Endodermal cell (in vitro differentiated cells): ENCODE results near the gene CD46. TPM values are rescaled to one million over a fixed set of nuclear protein-coding genes. Genes with fewer than 3 reads are reported as not detected.

Source experiments
- DNase-seq: peaks from one replicate; pipeline ENCODE4 v3.0.0-alpha.2; 2017
- H3K27ac ChIP-seq: 2 replicates; pipeline ENCODE4 v1.5.1; 2013; ENCODE audit warnings: mild to moderate bottlenecking, low read depth, low read length, moderate library complexity
- H3K27me3 ChIP-seq: 2 replicates; pipeline ENCODE4 v1.6.1; 2013; ENCODE audit warnings: mild to moderate bottlenecking, low read length, moderate library complexity; ENCODE audit not compliant: insufficient read depth, control insufficient read depth, poor library complexity, severe bottlenecking
- H3K36me3 ChIP-seq: 2 replicates; pipeline ENCODE4 v1.7.0; 2013; ENCODE audit warnings: mild to moderate bottlenecking, low read length, moderate library complexity; ENCODE audit not compliant: control insufficient read depth, insufficient read depth
- H3K4me1 ChIP-seq: one replicate; pipeline ENCODE4 v1.7.0; 2013; ENCODE audit warnings: low read length; ENCODE audit not compliant: control insufficient read depth, insufficient read depth
- H3K4me3 ChIP-seq: 2 replicates; pipeline ENCODE4 v1.5.1; 2013; ENCODE audit warnings: mild to moderate bottlenecking, low read length, moderate library complexity
- H3K9ac ChIP-seq: 2 replicates; pipeline ENCODE4 v1.6.1; 2013; ENCODE audit warnings: mild to moderate bottlenecking, low read length, moderate library complexity; ENCODE audit not compliant: poor library complexity, severe bottlenecking; ENCODE audit errors: extremely low read depth
- H3K9me3 ChIP-seq: 2 replicates; pipeline ENCODE4 v1.6.1; 2013; ENCODE audit warnings: mild to moderate bottlenecking, low read length, moderate library complexity; ENCODE audit not compliant: control insufficient read depth
- H3K27ac Mint-ChIP-seq: 2 replicates; pipeline ENCODE4 v1.8.0; 2020; ENCODE audit warnings: mixed read lengths
- H3K27me3 Mint-ChIP-seq: 2 replicates; pipeline ENCODE4 v1.8.0; 2021; ENCODE audit warnings: mild to moderate bottlenecking, mixed read lengths; ENCODE audit not compliant: insufficient read depth
- H3K36me3 Mint-ChIP-seq: 2 replicates; pipeline ENCODE4 v1.8.0; 2020; ENCODE audit warnings: low read depth, mixed read lengths
- H3K4me1 Mint-ChIP-seq: 2 replicates; pipeline ENCODE4 v1.8.0; 2020; ENCODE audit warnings: mixed read lengths
- H3K4me3 Mint-ChIP-seq: 2 replicates; pipeline ENCODE4 v1.8.0; 2020; ENCODE audit warnings: mild to moderate bottlenecking, moderate library complexity, mixed read lengths
- H3K9me3 Mint-ChIP-seq: 2 replicates; pipeline ENCODE4 v1.8.0; 2020; ENCODE audit warnings: mild to moderate bottlenecking, mixed read lengths
- CTCF ChIP-seq: fragments of 200-600 bp; sonication (generic); conservative IDR thresholded peaks from 2 replicates; pipeline ENCODE4 v1.5.0; 2021; ENCODE audit warnings: antibody characterized with exemption, mild to moderate bottlenecking
- WGBS, 2 experiments: methylation state at CpG; one replicate each; pipeline versions ENCODE4 v1.1.5 to v1.1.7; 2013; ENCODE audit warnings: missing lambda C conversion rate in 2 of 2, mixed read lengths in 1 of 2; ENCODE audit not compliant: insufficient coverage in 1 of 2, insufficient read length in 1 of 2; 5-methylcytosine and 5-hydroxymethylcytosine counted together
- total RNA-seq, 2 donors: library from RNA; stranded (reverse); fragmentation: NEBNext Ultra II Directional in 1 of 2; extraction: Animal tissue kit (Norgen Biotek cat#: 25700) in 1 of 2; gene quantifications; 2 replicates in 1 of 2; 3 replicates in 1 of 2; pipeline ENCODE4 v1.2.1, GENCODE V29; 2021

CD46 gene
- total RNA-seq, 2 donors from 2014 or later = 132 to 135 TPM

GRCh38 chr1:207806531-207807325, 54.9 kb downstream of the CD46 start:
- Histone ChIP-seq H3K27ac (no peak overlapping the region), H3K9me3 (no peaks in the 10 kb centered on the region), H3K9ac (no peak overlapping the region), H3K4me3 (no peak overlapping the region), H3K4me1 (no peaks in the 10 kb centered on the region), H3K36me3 (no peaks in the 10 kb centered on the region), H3K27me3 (no peaks in the 10 kb centered on the region)
- no peak for TF ChIP-seq CTCF
- H3K4me1 Mint-ChIP-seq = peaks cover 5% of the 10 kb centered on the region
- H3K36me3 Mint-ChIP-seq = peaks cover 2% of the 10 kb centered on the region
- H3K27me3 Mint-ChIP-seq = peaks cover 8% of the 10 kb centered on the region
- peak; percentile 22 for DNase-seq
- no peak overlapping the region for H3K4me3 Mint-ChIP-seq
- 82 to 88% methylated on average over 6 to 11 of the region's 11 CpGs for WGBS, 2 experiments
- H3K9me3 Mint-ChIP-seq = no peaks in the 10 kb centered on the region
- no peak overlapping the region for H3K27ac Mint-ChIP-seq

DNA sequence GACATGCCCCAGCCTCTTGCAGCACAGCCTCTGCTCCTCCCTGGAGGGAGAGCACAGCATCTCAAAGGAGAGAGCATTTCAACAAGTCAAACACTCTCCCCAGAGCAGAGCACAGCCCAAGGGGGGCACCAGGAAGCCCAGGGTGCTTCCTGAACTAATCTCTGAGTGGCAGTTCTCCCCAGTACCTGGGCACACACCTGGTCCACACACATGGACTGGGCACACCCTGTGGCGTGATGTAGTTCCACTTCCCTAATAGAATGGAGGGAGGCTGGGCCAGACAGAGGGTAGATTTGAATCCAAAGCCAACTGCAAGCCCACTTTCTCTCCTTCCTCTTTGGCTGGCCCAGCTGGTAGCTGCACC, 55.5 kb downstream of the CD46 start:
- H3K4me1 Mint-ChIP-seq = peaks cover 7% of the 10 kb centered on the region
- peaks cover 5% of the 10 kb centered on the region for H3K27me3 Mint-ChIP-seq
- 93% methylated on average over 1 of the region's 1 CpG; no CpG with 5 or more reads in 1 of the 2 experiments for WGBS, 2 experiments
- H3K27me3 ChIP-seq = no peaks in the 10 kb centered on the region
- no peak overlapping the region for H3K4me3 Mint-ChIP-seq
- no peaks in the 10 kb centered on the region for H3K36me3 ChIP-seq
- H3K27ac ChIP-seq = no peak overlapping the region
- H3K4me3 ChIP-seq = no peak overlapping the region
- H3K9me3 ChIP-seq = no peaks in the 10 kb centered on the region
- no peaks in the 10 kb centered on the region for H3K4me1 ChIP-seq
- H3K9ac ChIP-seq = no peak overlapping the region
- TF ChIP-seq CTCF = no peak
- no peak for DNase-seq
- H3K27ac Mint-ChIP-seq = no peak overlapping the region
- no peaks in the 10 kb centered on the region for H3K36me3 Mint-ChIP-seq
- H3K9me3 Mint-ChIP-seq = no peaks in the 10 kb centered on the region

DNA sequence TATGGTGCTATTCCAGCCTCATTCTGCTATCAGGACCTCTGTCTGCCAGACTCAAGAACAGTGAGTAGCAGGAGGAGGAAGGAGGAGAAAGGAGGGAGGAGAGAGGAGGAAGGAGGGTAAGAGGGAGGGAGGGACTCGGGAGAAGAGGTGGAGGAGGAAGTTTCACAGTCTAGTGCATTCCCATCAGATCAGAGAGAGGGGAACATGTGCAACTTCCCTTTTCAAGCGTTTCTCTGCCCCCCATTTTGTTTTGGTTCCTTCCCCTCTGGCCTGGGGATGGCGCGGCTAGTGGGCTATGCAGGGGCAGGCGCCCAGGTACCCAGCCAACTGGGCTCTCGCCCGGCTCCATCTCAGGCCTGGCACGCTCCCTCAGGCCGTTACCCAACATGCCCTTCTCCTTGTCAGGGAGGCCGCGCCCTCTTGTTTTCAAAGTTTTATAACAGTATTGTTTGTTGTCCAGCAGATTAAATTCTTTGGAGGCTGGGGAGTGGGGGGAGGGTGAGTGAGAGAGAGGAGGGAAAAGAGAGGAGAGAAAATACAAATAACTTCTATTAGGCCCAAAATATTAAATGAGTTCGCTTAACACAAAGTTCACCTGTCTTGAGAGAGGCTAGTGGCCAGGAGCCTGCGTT, 56.0 kb downstream of the CD46 start:
- DNase-seq = peak; percentile 39
- no peaks in the 10 kb centered on the region for H3K4me1 ChIP-seq
- 93 to 99% methylated on average over 10 to 13 of the region's 13 CpGs for WGBS, 2 experiments
- Mint-ChIP-seq H3K27me3 (peaks cover 4% of the 10 kb centered on the region), H3K4me3 (no peak overlapping the region), H3K4me1 (peaks cover 7% of the 10 kb centered on the region), H3K36me3 (no peaks in the 10 kb centered on the region), H3K27ac (no peak overlapping the region), H3K9me3 (no peaks in the 10 kb centered on the region)
- no peak overlapping the region for H3K9ac ChIP-seq
- TF ChIP-seq CTCF = no peak
- H3K27ac ChIP-seq = no peak overlapping the region
- no peak overlapping the region for H3K4me3 ChIP-seq
- no peaks in the 10 kb centered on the region for H3K9me3 ChIP-seq
- H3K27me3 ChIP-seq = no peaks in the 10 kb centered on the region
- H3K36me3 ChIP-seq = no peaks in the 10 kb centered on the region
